Endothelial cell of umbilical vein (primary cell): ENCODE results near the gene SAMD4A. TPM values are rescaled to one million over a fixed set of nuclear protein-coding genes. Genes with fewer than 3 reads are reported as not detected.

ENCODE experiments used
- BruUV-seq: library from RNA; stranded (reverse); fragments of 400-500 nt; replicated peaks from 2 replicates; lab custom pipeline; 2021; lab: Mats Ljungman, UMichigan
- CTCF ChIA-PET: fragments of 300-600, 350-600 bp; sonication (Branson Sonifier 250); formaldehyde crosslinking; loops from one replicate; lab custom pipeline; 2021; ENCODE audit warnings: antibody characterized with exemption, inconsistent platforms; lab: Charles Lee
- POLR2A ChIA-PET: fragments of 300-600, 350-600 bp; sonication (Branson Sonifier 250); formaldehyde crosslinking; loops from one replicate; lab custom pipeline; 2021; ENCODE audit warnings: antibody characterized with exemption, inconsistent platforms; lab: Charles Lee
- DNase-seq: peaks from one replicate; pipeline ENCODE4 v3.0.0-alpha.2; 2011; ENCODE audit warnings: low read depth, low spot score
- FAIRE-seq: peaks from 2 replicates; lab custom pipeline; 2011; peaks lifted over from hg19 to GRCh38; lab: Jason Lieb, UNC
- H2AFZ ChIP-seq: 2 replicates; pipeline ENCODE4 v1.6.0; 2012; ENCODE audit warnings: low read depth, low read length, control low read depth, inconsistent platforms
- H3K27ac ChIP-seq: 2 replicates; pipeline ENCODE4 v1.5.1; 2011; ENCODE audit warnings: low read depth, mild to moderate bottlenecking, control low read depth, low read length, moderate library complexity; ENCODE audit not compliant: insufficient read depth
- H3K27me3 ChIP-seq, 2 experiments: 2 replicates each; pipeline versions ENCODE4 v1.6.0 to v1.6.1; 2011; ENCODE audit warnings: low read length in 2 of 2, mixed read lengths in 1 of 2; ENCODE audit not compliant: control insufficient read depth in 2 of 2, insufficient read depth in 2 of 2
- H3K36me3 ChIP-seq, 2 experiments: 2 replicates in 1 of 2; 3 replicates in 1 of 2; pipeline ENCODE4 v1.5.1; 2011; ENCODE audit warnings: low read length in 2 of 2, mild to moderate bottlenecking in 1 of 2, moderate library complexity in 1 of 2; ENCODE audit not compliant: control insufficient read depth in 2 of 2, insufficient read depth in 2 of 2; ENCODE audit errors: extremely low read depth in 1 of 2
- H3K4me1 ChIP-seq: 3 replicates; pipeline ENCODE4 v1.5.1; 2011; ENCODE audit warnings: mild to moderate bottlenecking, low read length; ENCODE audit not compliant: control insufficient read depth, insufficient read depth; ENCODE audit errors: extremely low read depth
- H3K4me2 ChIP-seq: 2 replicates; pipeline ENCODE4 v1.6.1; 2011; ENCODE audit warnings: low read length, control low read depth, mixed read lengths; ENCODE audit not compliant: insufficient read depth
- H3K4me3 ChIP-seq, 3 experiments: fragments of 200-600 bp in 1 of 3; sonication (generic), shearing (Covaris generic) in 1 of 3; replicated peaks in 1 of 3; 2 replicates each; pipeline ENCODE4 v1.5.1; 2011 to 2016; ENCODE audit warnings: control low read depth in 3 of 3, low read length in 3 of 3, mild to moderate bottlenecking in 2 of 3, inconsistent platforms in 1 of 3, low read depth in 1 of 3, moderate library complexity in 1 of 3; ENCODE audit not compliant: insufficient read depth in 1 of 3
- H3K79me2 ChIP-seq: 2 replicates; pipeline ENCODE4 v1.6.0; 2012; ENCODE audit warnings: low read length, inconsistent platforms; ENCODE audit not compliant: control insufficient read depth, insufficient read depth
- H3K9ac ChIP-seq: replicated peaks from 2 replicates; pipeline ENCODE3; 2011; ENCODE audit warnings: low read length, control low read depth; ENCODE audit not compliant: insufficient read depth; ENCODE audit errors: extremely low read depth
- H3K9me1 ChIP-seq: replicated peaks from 3 replicates; pipeline ENCODE4 v1.6.0; 2011; ENCODE audit warnings: mild to moderate bottlenecking, low read length; ENCODE audit not compliant: control insufficient read depth, insufficient read depth; ENCODE audit errors: extremely low read depth
- H3K9me3 ChIP-seq: replicated peaks from 2 replicates; pipeline ENCODE4 v1.5.1; 2012; ENCODE audit warnings: low read length, inconsistent platforms; ENCODE audit not compliant: control insufficient read depth, insufficient read depth
- H4K20me1 ChIP-seq: replicated peaks from 2 replicates; pipeline ENCODE3; 2011; ENCODE audit warnings: mild to moderate bottlenecking, low read length; ENCODE audit not compliant: control insufficient read depth, insufficient read depth; ENCODE audit errors: extremely low read depth
- CTCF ChIP-seq, 2 donors: IDR thresholded peaks; 1 replicate in 1 of 2; 2 replicates in 1 of 2; pipeline ENCODE4 v1.5.1; 2011; ENCODE audit warnings: low read length in 2 of 2, mild to moderate bottlenecking in 2 of 2, moderate library complexity in 2 of 2, control low read depth in 1 of 2, inconsistent platforms in 1 of 2, low read depth in 1 of 2; ENCODE audit not compliant: insufficient read depth in 1 of 2; ENCODE audit errors: extremely low read depth in 1 of 2
- EZH2 ChIP-seq: IDR thresholded peaks from 2 replicates; pipeline ENCODE4 v1.6.1; 2012; ENCODE audit warnings: borderline replicate concordance, low read depth, mild to moderate bottlenecking, moderate library complexity, low read length, inconsistent platforms; ENCODE audit not compliant: severe bottlenecking
- FOS ChIP-seq: IDR thresholded peaks from 2 replicates; pipeline ENCODE4 v1.6.1; 2011; ENCODE audit warnings: mild to moderate bottlenecking, low read length, moderate library complexity, borderline replicate concordance; ENCODE audit not compliant: insufficient read depth
- GATA2 ChIP-seq: IDR thresholded peaks from 2 replicates; pipeline ENCODE4 v1.7.0; 2011; ENCODE audit warnings: low read depth, mild to moderate bottlenecking, moderate library complexity, mixed read lengths, low read length; ENCODE audit not compliant: insufficient read length, insufficient read depth
- JUN ChIP-seq: IDR thresholded peaks from 2 replicates; pipeline ENCODE4 v1.6.1; 2011; ENCODE audit warnings: borderline replicate concordance, low read depth; ENCODE audit not compliant: insufficient read length, insufficient read depth
- MAX ChIP-seq: IDR thresholded peaks from 2 replicates; pipeline ENCODE4 v1.6.1; 2011; ENCODE audit not compliant: insufficient read depth, insufficient read length
- MYC ChIP-seq: IDR thresholded peaks from one replicate; pipeline ENCODE4 v1.6.1; 2011; ENCODE audit warnings: mild to moderate bottlenecking, low read depth, low read length
- POLR2A ChIP-seq: IDR thresholded peaks from 2 replicates; pipeline ENCODE4 v1.6.1; 2012; ENCODE audit warnings: low read depth, mild to moderate bottlenecking, control low read depth, low read length
- POLR2AphosphoS5 ChIP-seq: IDR thresholded peaks from 2 replicates; pipeline ENCODE4 v1.6.1; 2012; ENCODE audit warnings: low read depth, mild to moderate bottlenecking, control low read depth, low read length, moderate library complexity; ENCODE audit not compliant: insufficient read depth
- dilution Hi-C: fragments of 300-500 bp; cut with MboI; formaldehyde crosslinking; loops from one replicate; pipeline ENCODE4 v1.15.0; 2019; ENCODE audit warnings: low sequenced_read_pairs; ENCODE audit not compliant: extremely low pct_ligation_motif_present
- intact Hi-C: fragments of 100-400 bp; cut with micrococcal nuclease; formaldehyde crosslinking; loops from one replicate; pipeline ENCODE4 v1.10.0; 2022
- polyA plus RNA-seq, 4 experiments: library from polyadenylated mRNA; depleted of rRNA in 3 of 4; stranded (reverse) in 3 of 4; unstranded in 1 of 4; fragments of >200 nt; gene quantifications; 2 replicates each; pipeline versions ENCODE4 v1.2.1 to v1.2.3, GENCODE V29; 2011 to 2012; ENCODE audit warnings: missing spikeins in 1 of 4
- total RNA-seq: library from RNA; stranded (reverse); gene quantifications from 2 replicates; pipeline ENCODE4 v1.2.3, GENCODE V29; 2021

The SAMD4A gene
- total and polyA plus RNA-seq, 2 donors (not counting 3 experiments of a cell fraction or from before 2014, with no cell fraction given) = 37.7 to 95.3 TPM

- dilution Hi-C loops = no loop called here
- CTCF ChIA-PET = no interaction called here
- DNase-seq = no peak
These were observed 14.0 kb downstream of the SAMD4A start for GRCh38 chr14:54580933-54581332.

GRCh38 chr14:54582334-54582733 is 15.4 kb downstream of the SAMD4A start:
- dilution Hi-C loops = no loop called here
- intact Hi-C loops = no loop called here
- H3K9ac ChIP-seq = no peak overlapping the region
- peaks cover 5 to 9% of the 10 kb centered on the region in 2 experiments for H3K36me3 ChIP-seq
- H3K4me1 ChIP-seq = peaks cover 9% of the 10 kb centered on the region
- ChIA-PET CTCF (interaction anchor here (1.0 to 1.9 kb wide), 8 partner anchors 8 to 191 kb away, joined by 3 to 7 read pairs (median 4); partner anchors contain the start of gene SAMD4A), POLR2A (no interaction called here)
- DNase-seq (no peak), FAIRE-seq (no peak)
- H4K20me1 ChIP-seq = peaks cover 8% of the 10 kb centered on the region
- H3K27me3 ChIP-seq = no peaks in the 10 kb centered on the region
- no peak overlapping the region for H3K27ac ChIP-seq
- H3K4me3 ChIP-seq = no peak overlapping the region
- no peak overlapping the region for H2AFZ ChIP-seq
- H3K9me1 ChIP-seq = peaks cover 3% of the 10 kb centered on the region
- TF ChIP-seq FOS (no peak), POLR2A (no peak), EZH2 (no peak), CTCF (IDR thresholded peaks at IDR 0.05; ENCODE audit: extremely low read depth in 1 of 2, insufficient read depth in 1 of 2, low read depth in 1 of 2, low read length in 2 of 2) (no peak), MAX (no peak), POLR2AphosphoS5 (no peak), JUN (no peak), MYC (no peak), GATA2 (no peak)
- no peaks in the 10 kb centered on the region for H3K9me3 ChIP-seq
- no peak overlapping the region for H3K4me2 ChIP-seq
- H3K79me2 ChIP-seq = peaks cover 90% of the 10 kb centered on the region
- no TSS peak for BruUV-seq

More at GRCh38 chr14:54580933-54581332, 14.0 kb downstream of the SAMD4A start:
- Histone ChIP-seq H4K20me1 (peaks cover 8% of the 10 kb centered on the region), H2AFZ (no peak overlapping the region), H3K27ac (no peak overlapping the region), H3K9me1 (peaks cover 3% of the 10 kb centered on the region), H3K4me3 (no peak overlapping the region), H3K9me3 (no peaks in the 10 kb centered on the region), H3K27me3 (no peaks in the 10 kb centered on the region), H3K79me2 (peaks cover 91% of the 10 kb centered on the region), H3K36me3 (peaks cover 9 to 10% of the 10 kb centered on the region in 2 experiments), H3K4me1 (peaks cover 18% of the 10 kb centered on the region), H3K9ac (no peak overlapping the region), H3K4me2 (no peak overlapping the region)
- no peak for FAIRE-seq
- BruUV-seq = no TSS peak
- no peak for TF ChIP-seq FOS
- no peak for TF ChIP-seq POLR2A
- intact Hi-C loops = no loop called here
- POLR2A ChIA-PET = no interaction called here
